NCI-H187 treated with DMSO at 0.1 percent for 48 hours (cell line): Measurements from ENCODE around the gene LSM3.
A peak's percentile ranks its signal among the peaks of the same experiment; 100 is the strongest.

Experiments
- DNase-seq: peaks from one replicate; lab custom pipeline; 2025; lab: John Stamatoyannopoulos, UW

Gene LSM3

DNA sequence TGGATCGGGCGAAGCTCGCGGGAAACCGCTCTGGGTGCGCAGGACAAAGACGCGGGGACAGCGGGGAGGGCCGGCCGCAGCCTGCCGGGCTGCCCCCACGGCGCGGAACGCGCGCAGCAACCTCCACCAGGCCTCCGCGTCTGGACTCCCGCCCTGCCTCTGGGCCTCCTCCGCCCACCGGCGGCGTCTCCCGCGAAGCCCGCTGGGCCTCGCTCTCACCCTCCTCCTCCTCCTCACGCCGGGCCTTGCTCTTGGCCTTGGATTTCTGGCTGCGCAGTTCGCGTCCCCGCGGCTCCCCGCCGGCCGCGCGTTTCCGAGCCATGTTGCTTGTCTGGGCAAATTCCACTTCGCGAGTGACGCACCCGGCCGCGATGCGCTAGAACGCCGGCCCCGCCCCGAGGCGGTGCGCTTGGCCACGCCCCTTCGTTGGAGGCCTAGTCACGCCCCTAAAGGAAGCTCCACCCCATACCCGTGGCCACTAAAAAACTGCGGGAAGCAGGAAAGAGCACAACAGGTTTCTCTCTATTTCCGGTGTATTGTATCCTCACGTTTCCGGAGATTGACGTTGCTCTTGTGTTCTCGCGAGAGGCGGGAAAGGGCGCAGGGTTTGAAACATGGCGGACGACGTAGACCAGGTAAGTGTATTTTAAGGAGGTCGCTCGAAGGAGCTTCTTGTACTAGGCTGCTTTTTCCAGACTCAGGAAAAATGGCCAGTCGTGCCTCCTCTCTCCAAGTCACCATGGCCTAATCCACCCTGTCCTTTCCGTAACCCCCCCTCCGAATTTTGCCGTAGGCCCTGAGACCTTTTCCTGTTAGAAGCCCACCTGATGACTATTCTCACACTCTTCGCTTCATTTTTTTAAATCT, at the start of gene LSM3, which contains the start of gene XPC:
TSS of gene LSM3 (plus strand) at position 571 of the 867 bp plus-strand sequence. CDS start at position 615, 44 bp downstream.
TSS of gene XPC (minus strand) at position 355 of the 867 bp plus-strand sequence. CDS start at position 322, 33 bp downstream.
- DNase-seq: peak; percentile 83

DNA sequence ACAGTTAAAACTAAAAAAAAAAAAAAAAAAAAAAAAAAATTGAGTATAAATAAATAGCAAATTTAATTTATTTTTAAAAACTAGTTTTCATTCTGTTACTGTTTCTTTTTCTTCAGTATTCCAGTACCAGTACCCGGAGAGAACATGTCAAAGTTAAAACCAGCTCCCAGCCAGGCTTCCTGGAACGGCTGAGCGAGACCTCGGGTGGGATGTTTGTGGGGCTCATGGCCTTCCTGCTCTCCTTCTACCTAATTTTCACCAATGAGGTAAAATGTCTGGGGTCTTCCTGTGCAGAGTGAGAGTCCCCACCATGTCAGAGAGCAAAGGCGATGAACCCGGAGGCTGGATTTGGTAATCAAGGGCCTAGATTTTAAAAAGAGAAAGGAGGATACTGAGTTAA, 49.3 kb upstream of the LSM3 start:
- no peak for DNase-seq

DNA sequence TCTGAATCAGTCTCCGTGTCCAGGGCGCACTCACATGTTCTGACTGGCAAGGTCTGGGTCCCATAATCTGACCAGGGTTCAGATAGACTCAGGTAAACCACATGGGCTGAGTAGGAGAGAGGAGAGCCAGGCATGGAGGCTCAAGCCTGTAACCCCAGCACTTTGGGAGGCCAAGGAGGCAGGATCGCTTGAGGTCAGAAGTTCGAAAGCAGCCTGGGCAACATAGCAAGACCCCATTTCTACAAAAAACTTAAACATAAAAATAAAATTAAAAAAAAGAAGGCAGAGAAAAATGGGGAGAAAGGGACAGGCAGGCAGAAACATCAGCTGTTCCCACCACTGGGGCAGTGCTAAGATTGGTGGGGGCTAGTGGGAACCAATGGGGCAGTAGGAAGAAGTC, 48.4 kb upstream of the LSM3 start:
- no peak for DNase-seq

DNA sequence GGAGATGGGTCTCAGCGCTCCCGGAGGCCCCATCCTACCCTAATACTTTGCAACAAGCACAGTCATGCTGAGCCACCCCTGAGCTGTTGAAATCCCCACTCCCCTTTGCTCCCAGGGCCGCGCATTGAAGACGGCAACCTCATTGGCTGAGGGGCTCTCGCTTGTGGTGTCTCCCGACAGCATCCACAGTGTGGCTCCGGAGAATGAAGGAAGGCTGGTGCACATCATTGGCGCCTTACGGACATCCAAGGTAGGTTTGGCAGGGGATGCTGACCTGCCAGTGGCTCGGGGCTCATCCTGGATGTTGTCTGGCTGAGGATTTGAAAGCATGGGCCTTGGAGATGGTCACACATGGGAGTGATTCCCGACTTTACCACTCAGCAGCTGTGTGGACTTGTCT, 47.9 kb upstream of the LSM3 start:
- DNase-seq: no peak

DNA sequence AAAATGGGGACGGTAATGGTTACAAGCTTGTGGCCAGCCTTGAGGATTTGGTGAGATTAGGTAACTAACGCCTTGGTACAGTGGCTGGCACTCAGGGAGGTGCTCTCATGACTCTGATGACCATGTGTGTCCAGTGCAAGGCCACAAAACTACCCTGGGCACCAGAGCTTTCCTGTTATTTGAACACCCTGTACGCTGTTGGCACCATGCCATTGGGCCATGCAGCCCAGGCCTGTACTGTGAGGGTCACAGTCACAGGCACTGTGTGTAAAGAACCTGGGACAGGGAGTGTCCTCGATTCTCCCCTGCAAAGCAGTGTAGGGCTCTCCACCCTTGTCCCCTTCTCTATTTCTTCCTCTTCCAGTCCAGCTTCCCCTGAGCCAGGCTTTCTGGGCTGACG, 47.5 kb upstream of the LSM3 start:
- no peak for DNase-seq

DNA sequence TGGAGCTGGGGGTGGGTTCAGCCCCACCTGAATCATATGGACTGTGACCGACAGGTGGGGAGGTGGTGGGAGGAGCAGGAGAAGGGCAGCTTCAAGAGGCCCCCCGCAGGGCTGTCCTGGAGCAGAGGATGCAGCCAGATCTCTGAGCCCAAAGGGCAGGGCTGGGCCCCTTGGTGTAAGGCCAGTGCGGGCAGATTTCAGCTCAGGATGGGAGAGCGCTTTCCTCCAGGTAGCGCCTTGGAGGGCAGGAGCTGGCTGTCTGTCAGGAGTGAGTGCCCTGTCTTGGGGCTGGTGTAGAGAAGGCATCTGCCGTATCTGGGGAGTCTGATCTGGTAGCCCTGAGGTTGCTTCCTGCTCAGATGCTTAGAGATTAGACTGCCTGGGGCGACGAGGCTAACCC, 46.5 kb upstream of the LSM3 start:
- no peak for DNase-seq

DNA sequence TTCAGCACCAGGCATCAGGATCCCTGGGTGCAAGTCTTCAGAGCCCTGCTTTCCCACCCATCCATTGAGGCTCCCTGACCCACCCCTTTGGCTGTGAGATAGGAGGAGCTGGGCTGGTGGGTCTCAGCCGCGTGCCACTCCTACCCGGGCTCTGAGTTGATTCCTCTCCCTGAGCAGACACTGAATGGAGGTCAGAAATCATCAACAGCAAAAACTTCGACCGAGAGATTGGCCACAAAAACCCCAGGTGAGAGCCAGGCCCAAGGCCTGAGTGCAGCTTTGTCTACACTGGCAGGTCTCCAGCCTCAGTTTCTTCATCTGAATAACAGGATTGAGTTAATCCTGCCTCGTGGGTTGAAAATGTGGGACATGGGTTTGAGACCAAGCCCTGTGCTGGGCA, 45.9 kb upstream of the LSM3 start:
- no peak for DNase-seq

DNA sequence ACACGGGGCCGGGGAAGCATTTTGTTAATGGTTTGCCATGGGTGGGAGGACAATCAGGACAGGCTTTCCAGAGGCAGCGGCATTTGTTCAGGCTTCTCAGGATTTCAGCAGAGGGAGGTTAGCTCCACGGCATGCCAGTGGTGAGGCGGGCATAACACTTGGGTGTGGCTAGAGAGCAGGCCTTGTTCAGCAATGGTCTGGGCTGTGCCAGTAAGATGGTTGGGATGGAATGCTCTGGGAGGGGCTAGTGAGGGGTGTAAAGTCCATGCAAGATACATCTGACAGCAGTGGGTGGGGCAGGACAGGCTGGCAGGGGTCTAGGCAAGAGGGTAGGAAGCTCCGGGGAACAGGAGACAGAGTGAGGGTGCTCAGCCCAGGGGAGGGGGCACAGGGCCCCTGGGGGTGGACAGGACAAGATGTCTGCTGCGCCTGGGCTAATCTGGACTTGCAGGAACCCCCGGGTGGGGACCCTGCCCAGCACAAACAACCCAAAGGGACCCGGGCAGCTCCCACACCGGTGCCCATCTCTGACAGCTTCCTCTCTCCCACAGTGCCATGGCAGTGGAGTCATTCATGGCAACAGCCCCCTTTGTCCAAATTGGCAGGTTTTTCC, 45.3 kb upstream of the LSM3 start:
- DNase-seq: no peak

DNA sequence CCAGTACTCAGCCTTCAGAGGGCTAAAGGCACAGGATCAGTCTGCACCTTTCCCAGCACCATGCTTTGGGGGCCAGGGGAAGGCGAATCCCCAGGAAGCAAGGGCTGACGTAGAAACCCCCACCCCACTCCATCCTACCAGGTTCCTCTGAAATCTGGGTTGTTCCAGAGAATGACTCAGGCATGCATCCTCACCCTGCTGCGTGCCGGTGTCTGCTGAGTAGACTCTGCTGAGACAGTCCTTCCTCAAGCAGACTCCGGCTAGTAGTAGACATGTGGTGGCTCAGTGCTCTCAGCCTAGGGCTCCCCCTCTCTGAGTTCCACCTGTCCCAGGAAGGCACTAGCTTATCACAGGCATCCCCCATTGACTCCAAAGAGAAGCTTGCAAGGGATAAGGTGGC, 44.7 kb upstream of the LSM3 start:
- DNase-seq: no peak

DNA sequence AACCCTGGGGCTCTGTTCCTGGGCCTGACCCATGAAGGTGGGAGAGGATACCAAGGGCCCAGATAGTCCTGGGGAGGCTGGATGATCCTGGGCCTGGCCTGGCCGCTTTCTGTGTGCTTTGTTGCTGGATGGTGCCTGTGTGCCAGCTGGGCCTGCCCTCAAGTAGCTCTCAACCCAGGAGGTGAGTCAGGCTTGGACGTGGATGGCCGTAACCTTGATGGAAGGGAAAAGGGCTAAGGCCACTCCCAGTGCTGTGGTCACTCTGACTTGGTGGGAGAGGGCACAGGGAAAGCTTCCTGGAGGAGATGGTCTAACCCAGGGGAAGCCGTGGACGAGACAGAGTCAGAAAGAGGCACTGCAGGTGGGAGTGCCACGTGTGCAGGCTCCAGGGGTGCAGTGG, 44.3 kb upstream of the LSM3 start:
- no peak for DNase-seq

DNA sequence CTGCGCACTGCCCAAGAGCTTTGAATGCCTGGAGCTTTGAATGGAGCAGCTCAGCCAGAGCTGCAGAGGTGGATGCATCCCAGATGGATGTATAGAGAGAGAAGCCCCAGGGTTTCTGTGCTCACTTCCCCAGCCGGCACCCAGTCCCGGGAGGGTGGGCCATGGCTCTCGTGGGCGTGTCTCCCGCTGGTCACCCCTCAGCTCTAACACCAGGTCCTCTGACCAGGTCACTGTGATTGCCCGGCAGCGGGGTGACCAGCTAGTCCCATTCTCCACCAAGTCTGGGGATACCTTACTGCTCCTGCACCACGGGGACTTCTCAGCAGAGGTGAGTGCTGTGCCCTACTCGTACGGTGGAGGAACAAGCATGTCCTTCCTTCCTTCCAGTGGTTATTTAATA, 43.0 kb upstream of the LSM3 start:
- DNase-seq: no peak

DNA sequence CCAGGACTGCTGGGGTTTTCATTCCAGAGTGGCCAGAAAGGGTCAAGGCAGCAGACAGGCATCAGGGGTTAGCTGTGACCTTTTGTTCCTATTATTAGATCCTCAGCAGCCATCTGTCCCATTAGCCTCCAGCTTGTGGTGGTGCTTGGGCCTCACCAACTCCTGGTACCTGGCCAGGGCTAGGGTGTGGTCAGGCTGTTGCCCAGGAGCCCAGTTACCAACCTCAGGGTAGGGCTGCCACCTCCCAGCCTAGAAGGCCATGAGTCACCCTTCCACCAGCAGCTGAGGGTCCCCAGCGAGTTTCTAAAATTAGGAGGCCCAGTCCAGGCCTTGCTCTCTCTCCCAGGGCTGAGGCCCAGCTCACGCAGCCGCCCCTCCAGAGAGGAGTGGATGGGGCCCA, 41.6 kb upstream of the LSM3 start:
- DNase-seq: no peak

DNA sequence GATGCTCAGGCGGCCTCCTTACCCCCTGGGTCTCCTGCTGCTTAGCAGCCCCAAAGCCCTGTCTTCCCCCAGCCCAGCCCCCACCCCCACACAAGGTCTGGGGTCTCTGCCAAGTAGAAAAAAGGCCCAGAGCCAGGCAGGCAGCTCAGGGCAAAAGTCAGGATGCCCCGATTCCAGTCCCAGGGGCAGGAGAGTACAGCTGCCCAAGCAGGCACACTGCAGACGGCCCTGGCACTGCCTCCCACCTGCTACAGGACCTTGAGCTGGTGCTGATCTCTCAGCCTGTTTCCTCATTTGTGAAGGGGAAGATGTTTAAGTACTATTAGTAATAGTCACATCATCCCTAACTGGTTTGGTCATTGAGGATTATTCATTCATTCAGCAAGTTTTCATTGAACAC, 41.2 kb upstream of the LSM3 start:
- DNase-seq: no peak

DNA sequence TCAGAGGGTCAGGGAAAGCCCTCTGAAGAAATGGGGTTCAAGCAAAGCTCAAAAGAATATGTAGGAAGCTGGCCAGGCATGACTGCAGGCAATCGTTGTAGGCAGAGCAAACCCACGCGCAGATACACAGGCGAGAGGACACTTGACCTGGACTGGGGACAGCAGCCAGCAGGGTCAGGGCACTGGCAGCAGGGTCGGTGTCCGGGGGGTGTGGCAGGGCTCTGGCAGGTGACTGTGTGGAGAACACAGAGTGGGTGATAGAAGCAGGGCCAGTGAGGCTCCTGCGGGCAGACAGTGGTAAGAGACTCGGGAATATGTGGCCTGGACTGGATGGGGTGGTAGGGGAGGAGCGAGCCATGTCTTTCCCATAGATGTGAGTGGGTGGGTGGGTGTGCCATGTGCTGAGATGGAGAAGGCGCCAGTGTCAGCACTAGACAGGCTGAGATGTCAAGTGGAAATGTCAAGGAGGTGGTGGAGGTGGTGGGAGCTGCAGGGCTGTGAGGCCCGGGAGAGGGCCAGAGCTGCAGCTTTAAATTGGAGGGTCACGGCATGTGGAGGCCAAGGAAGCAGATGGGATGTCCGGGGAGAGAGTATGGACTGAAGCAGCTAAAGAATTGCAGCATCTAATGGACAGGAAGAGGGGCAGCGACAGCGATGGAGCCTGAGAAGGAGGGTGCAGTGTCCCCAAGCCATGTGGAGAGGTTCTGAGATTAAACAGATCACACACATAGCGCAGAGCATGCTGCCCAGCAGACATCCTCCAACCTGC, 40.3 kb upstream of the LSM3 start:
- DNase-seq: no peak

DNA sequence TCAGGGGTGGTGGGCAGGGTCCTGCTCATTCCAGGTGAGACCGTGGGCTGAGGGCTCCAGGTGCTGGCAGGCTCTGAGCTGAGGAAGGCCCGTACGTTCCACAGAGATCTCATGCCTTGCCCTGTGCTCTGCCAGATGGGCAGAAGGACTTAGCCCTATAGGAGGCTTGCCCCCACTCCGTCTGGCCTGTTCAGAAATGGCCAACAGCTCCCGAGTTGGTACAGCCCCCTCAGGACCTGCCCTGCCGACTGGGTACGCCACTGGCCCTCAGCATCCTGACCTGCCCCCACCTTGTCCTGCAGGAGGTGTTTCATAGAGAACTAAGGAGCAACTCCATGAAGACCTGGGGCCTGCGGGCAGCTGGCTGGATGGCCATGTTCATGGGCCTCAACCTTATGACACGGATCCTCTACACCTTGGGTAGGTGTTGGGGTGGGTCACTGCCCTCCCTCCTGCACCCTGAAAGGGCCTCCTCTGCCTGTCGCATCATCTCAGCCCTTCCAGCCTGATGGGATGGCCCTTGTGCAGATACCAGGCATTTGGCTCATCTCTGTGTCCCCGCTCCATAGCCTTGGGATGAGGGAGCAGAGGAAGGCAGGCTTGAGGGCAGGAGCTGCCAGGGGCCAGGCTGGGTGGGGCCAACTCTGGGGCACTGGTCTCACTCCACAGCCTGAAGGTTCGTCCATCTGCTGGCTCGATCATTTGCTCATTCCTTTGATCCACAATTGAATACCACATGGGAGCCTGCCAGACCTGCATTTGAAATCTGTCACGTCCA, 39.5 kb upstream of the LSM3 start:
- no peak for DNase-seq

DNA sequence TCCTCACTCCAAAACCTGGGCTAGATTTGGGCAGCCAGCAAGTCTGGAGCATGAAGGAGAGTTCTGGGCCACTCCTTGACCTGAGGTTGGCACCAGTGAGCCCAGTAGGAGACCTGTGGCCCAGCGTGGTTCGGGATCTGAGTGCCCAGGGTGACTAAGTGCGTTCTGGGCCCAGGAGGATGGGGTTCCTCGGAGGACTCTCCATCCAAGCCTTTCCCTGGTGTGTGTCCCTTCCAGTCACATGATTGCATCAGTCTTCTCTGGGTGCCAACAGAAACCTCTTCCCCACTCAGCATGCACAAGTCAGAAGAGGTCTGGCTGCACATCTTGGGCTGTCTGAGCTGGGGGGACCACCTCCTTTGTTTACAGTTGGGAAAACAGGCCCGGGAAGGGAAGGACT, 38.8 kb upstream of the LSM3 start:
- no peak for DNase-seq

DNA sequence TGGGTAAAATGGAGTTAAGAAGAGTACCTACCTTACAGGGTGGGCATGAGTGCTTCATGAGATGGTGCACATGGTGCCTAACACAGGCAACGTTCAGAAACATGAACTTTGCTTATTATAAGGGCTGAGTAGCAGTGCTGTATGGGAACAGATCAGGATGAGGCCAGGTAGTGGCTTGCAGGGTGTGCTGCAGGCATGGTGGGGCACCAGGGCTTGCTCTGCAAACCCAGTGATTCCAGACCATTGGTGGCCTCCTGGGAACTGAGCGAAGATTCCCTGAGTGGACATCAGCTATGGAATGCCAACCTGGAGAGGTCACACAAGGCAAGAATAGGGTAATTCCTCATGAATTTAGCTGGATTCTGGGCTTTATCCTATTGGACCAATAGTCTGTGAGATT, 37.9 kb upstream of the LSM3 start:
- DNase-seq: no peak

DNA sequence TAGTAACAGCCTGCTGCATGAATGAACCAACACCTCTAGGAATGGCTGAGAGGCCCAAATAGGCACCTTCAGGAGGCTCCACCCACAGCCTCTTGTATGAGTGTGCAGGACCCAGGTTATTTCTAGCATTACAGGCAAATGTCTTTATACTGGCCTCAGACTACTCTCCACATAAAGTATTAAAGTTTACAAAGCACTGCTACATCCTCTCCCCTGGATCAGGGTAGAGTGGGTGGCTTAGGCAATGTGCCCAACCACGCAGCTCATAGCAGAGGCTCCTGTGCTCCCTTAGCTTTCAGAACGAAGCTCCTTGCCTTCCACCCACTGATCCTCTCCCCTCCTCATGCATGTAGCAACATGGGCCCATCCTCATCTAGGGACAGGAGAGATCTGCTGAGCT, 37.5 kb upstream of the LSM3 start:
- DNase-seq: no peak

DNA sequence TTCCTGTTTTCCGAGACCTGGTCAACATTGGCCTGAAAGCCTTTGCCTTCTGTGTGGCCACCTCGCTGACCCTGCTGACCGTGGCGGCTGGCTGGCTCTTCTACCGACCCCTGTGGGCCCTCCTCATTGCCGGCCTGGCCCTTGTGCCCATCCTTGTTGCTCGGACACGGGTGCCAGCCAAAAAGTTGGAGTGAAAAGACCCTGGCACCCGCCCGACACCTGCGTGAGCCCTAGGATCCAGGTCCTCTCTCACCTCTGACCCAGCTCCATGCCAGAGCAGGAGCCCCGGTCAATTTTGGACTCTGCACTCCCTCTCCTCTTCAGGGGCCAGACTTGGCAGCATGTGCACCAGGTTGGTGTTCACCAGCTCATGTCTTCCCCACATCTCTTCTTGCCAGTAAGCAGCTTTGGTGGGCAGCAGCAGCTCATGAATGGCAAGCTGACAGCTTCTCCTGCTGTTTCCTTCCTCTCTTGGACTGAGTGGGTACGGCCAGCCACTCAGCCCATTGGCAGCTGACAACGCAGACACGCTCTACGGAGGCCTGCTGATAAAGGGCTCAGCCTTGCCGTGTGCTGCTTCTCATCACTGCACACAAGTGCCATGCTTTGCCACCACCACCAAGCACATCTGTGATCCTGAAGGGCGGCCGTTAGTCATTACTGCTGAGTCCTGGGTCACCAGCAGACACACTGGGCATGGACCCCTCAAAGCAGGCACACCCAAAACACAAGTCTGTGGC, 36.8 kb upstream of the LSM3 start:
- no peak for DNase-seq

DNA sequence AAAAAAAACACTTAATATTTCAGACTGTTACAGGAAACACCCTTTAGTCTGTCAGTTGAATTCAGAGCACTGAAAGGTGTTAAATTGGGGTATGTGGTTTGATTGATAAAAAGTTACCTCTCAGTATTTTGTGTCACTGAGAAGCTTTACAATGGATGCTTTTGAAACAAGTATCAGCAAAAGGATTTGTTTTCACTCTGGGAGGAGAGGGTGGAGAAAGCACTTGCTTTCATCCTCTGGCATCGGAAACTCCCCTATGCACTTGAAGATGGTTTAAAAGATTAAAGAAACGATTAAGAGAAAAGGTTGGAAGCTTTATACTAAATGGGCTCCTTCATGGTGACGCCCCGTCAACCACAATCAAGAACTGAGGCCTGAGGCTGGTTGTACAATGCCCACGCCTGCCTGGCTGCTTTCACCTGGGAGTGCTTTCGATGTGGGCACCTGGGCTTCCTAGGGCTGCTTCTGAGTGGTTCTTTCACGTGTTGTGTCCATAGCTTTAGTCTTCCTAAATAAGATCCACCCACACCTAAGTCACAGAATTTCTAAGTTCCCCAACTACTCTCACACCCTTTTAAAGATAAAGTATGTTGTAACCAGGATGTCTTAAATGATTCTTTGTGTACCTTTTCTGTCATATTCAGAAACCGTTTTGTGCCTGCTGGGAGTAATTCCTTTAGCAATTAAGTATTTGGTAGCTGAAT, 35.9 kb upstream of the LSM3 start:
- DNase-seq: no peak
